ENCODE data around the gene CFD.

Gene CFD

GRCh38 chr19:824885-825284, 34.6 kb upstream of the CFD start:
- Histone ChIP-seq H3K27ac (no peak overlapping the region), H3K27me3 (replicated peaks) (peaks cover 2% of the 10 kb centered on the region), H3K36me3 (replicated peaks) (no peaks in the 10 kb centered on the region), H3K4me3 (ENCODE audit: low read depth, low read length) (no peak overlapping the region)
- no peak for DNase-seq
- no peak for TF ChIP-seq CTCF (IDR thresholded peaks at IDR 0.05; ENCODE audit: low read depth, low read length, missing control alignments)
- in situ Hi-C loops (cut with HindIII; ENCODE audit: low pct_ligation_motif_present, low sequenced_read_pairs) = no loop called here

GRCh38 chr19:825897-826644, 33.4 kb upstream of the CFD start:
- in situ Hi-C loops (cut with HindIII; ENCODE audit: low pct_ligation_motif_present, low sequenced_read_pairs) = no loop called here
- Histone ChIP-seq H3K4me3 (ENCODE audit: low read depth, low read length) (no peak overlapping the region), H3K36me3 (replicated peaks) (no peaks in the 10 kb centered on the region), H3K27ac (no peak overlapping the region), H3K27me3 (replicated peaks) (peaks cover 2% of the 10 kb centered on the region)
- TF ChIP-seq CTCF (IDR thresholded peaks at IDR 0.05; ENCODE audit: low read depth, low read length, missing control alignments) = no peak
- no peak for DNase-seq

- TF ChIP-seq CTCF (IDR thresholded peaks at IDR 0.05; ENCODE audit: low read depth, low read length, missing control alignments) = no peak
- H3K27ac ChIP-seq = no peak overlapping the region
- in situ Hi-C loops (cut with HindIII; ENCODE audit: low pct_ligation_motif_present, low sequenced_read_pairs) = no loop called here
- no peak for DNase-seq
- H3K27me3 ChIP-seq (replicated peaks) = no peaks in the 10 kb centered on the region
- no peaks in the 10 kb centered on the region for H3K36me3 ChIP-seq (replicated peaks)
- no peak overlapping the region for H3K4me3 ChIP-seq (ENCODE audit: low read depth, low read length)
Measured at GRCh38 chr19:827314-827709, 32.2 kb upstream of the CFD start.

GRCh38 chr19:827710-828321, 31.6 kb upstream of the CFD start, which contains the start of gene AZU1:
Gene AZU1, plus strand, starts transcription at chr19:827837. Its CDS starts 10 bp downstream, at chr19:827847.
- H3K27ac ChIP-seq = no peak within 1 kb of the TSS
- H3K4me3 ChIP-seq (ENCODE audit: low read depth, low read length) = no peak within 1 kb of the TSS
- TF ChIP-seq CTCF (IDR thresholded peaks at IDR 0.05; ENCODE audit: low read depth, low read length, missing control alignments) = no peak
- no peaks in the 10 kb centered on the region for H3K36me3 ChIP-seq (replicated peaks)
- no peak for DNase-seq
- in situ Hi-C loops (cut with HindIII; ENCODE audit: low pct_ligation_motif_present, low sequenced_read_pairs) = no loop called here
- no peaks in the 10 kb centered on the region for H3K27me3 ChIP-seq (replicated peaks)

GRCh38 chr19:829129-829758, 30.2 kb upstream of the CFD start:
- in situ Hi-C loops (cut with HindIII; ENCODE audit: low pct_ligation_motif_present, low sequenced_read_pairs) = no loop called here
- no peak overlapping the region for H3K4me3 ChIP-seq (ENCODE audit: low read depth, low read length)
- H3K36me3 ChIP-seq (replicated peaks) = no peaks in the 10 kb centered on the region
- H3K27ac ChIP-seq = no peak overlapping the region
- no peak for TF ChIP-seq CTCF (IDR thresholded peaks at IDR 0.05; ENCODE audit: low read depth, low read length, missing control alignments)
- H3K27me3 ChIP-seq (replicated peaks) = no peaks in the 10 kb centered on the region
- no peak for DNase-seq

Measured in brain microvascular endothelial cell (primary cell).